Measurements from ENCODE around the gene YPEL1.

Gene YPEL1

GRCh38 chr22:21714786-21715185, 20.8 kb downstream of the YPEL1 start:
- Mint-ChIP-seq H3K4me3 (no peak overlapping the region), H3K36me3 (ENCODE audit: low read depth) (peaks cover 24% of the 10 kb centered on the region), H3K27ac (peak overlapping the region; percentile 94), H3K27me3 (ENCODE audit: low read depth, poor library complexity) (no peaks in the 10 kb centered on the region), H3K9me3 (no peaks in the 10 kb centered on the region), H3K4me1 (peaks cover 51% of the 10 kb centered on the region)
- TF ChIP-seq CTCF (IDR thresholded peaks at IDR 0.05): no peak
- no peak for DNase-seq

- H3K4me3 Mint-ChIP-seq: no peak overlapping the region
- peaks cover 57% of the 10 kb centered on the region for H3K4me1 Mint-ChIP-seq
- no peak overlapping the region for H3K27ac Mint-ChIP-seq
- no peaks in the 10 kb centered on the region for H3K9me3 Mint-ChIP-seq
- H3K27me3 Mint-ChIP-seq (ENCODE audit: low read depth, poor library complexity): no peaks in the 10 kb centered on the region
- DNase-seq: no peak
- no peak for TF ChIP-seq CTCF (IDR thresholded peaks at IDR 0.05)
- peaks cover 29% of the 10 kb centered on the region for H3K36me3 Mint-ChIP-seq (ENCODE audit: low read depth)
Observed at GRCh38 chr22:21714059-21714770, 21.4 kb downstream of the YPEL1 start.

- no peak for DNase-seq
- no peak for TF ChIP-seq CTCF (IDR thresholded peaks at IDR 0.05)
- no peaks in the 10 kb centered on the region for H3K27me3 Mint-ChIP-seq (ENCODE audit: low read depth, poor library complexity)
- H3K4me3 Mint-ChIP-seq: no peak overlapping the region
- H3K9me3 Mint-ChIP-seq: no peaks in the 10 kb centered on the region
- peaks cover 28% of the 10 kb centered on the region for H3K36me3 Mint-ChIP-seq (ENCODE audit: low read depth)
- no peak overlapping the region for H3K27ac Mint-ChIP-seq
- H3K4me1 Mint-ChIP-seq: peaks cover 60% of the 10 kb centered on the region
Observed at GRCh38 chr22:21713428-21714058, 22.1 kb downstream of the YPEL1 start.

- peak; percentile 48 for DNase-seq
- TF ChIP-seq CTCF (IDR thresholded peaks at IDR 0.05): peak; percentile 58
- no peak overlapping the region for H3K27ac Mint-ChIP-seq
- H3K4me1 Mint-ChIP-seq: peaks cover 61% of the 10 kb centered on the region
- H3K9me3 Mint-ChIP-seq: no peaks in the 10 kb centered on the region
- peaks cover 28% of the 10 kb centered on the region for H3K36me3 Mint-ChIP-seq (ENCODE audit: low read depth)
- H3K27me3 Mint-ChIP-seq (ENCODE audit: low read depth, poor library complexity): no peaks in the 10 kb centered on the region
- H3K4me3 Mint-ChIP-seq: no peak overlapping the region
Observed at GRCh38 chr22:21712751-21713427, 22.7 kb downstream of the YPEL1 start.

- Mint-ChIP-seq H3K4me3 (no peak overlapping the region), H3K9me3 (no peaks in the 10 kb centered on the region), H3K27me3 (ENCODE audit: low read depth, poor library complexity) (no peaks in the 10 kb centered on the region), H3K36me3 (ENCODE audit: low read depth) (peaks cover 27% of the 10 kb centered on the region), H3K4me1 (peaks cover 58% of the 10 kb centered on the region), H3K27ac (no peak overlapping the region)
- TF ChIP-seq CTCF (IDR thresholded peaks at IDR 0.05): no peak
- no peak for DNase-seq
Observed at GRCh38 chr22:21711851-21712250, 23.7 kb downstream of the YPEL1 start.
